Smooth muscle cell of the brain vasculature (primary cell): ENCODE results near the gene KLF5.
A peak's percentile ranks its signal among the peaks of the same experiment; 100 is the strongest.
"Not testable (repeated sequence)": the region's sequence is repeated elsewhere in the genome, so short reads cannot be mapped to it uniquely, and the experiment has no call there.

ENCODE experiments used
- DNase-seq: peaks from one replicate; pipeline ENCODE4 v3.0.0-alpha.2; 2012; ENCODE audit warnings: low read depth, low spot score

KLF5 gene

GRCh38 chr13:73058736-73059459, at the start of gene KLF5:
Gene KLF5 (plus strand): TSS chr13:73059005. CDS start chr13:73059328, 323 bp downstream.
- DNase-seq: peak; percentile 62

- DNase-seq: no peak
Measured at GRCh38 chr13:73011751-73012150, 47.1 kb upstream of the KLF5 start.

GRCh38 chr13:73015805-73016204, 43.0 kb upstream of the KLF5 start:
- DNase-seq: no peak

GRCh38 chr13:73018336-73018735, 40.5 kb upstream of the KLF5 start:
- DNase-seq: no peak

GRCh38 chr13:73025217-73026012, 33.4 kb upstream of the KLF5 start:
- no peak for DNase-seq

GRCh38 chr13:73034901-73035300, 23.9 kb upstream of the KLF5 start:
- DNase-seq: no peak

- DNase-seq: no peak
Measured at GRCh38 chr13:73035660-73036059, 23.1 kb upstream of the KLF5 start.

GRCh38 chr13:73036566-73036965, 22.2 kb upstream of the KLF5 start:
- DNase-seq: no peak

- no peak for DNase-seq
Measured at GRCh38 chr13:73038064-73038463, 20.7 kb upstream of the KLF5 start.

GRCh38 chr13:73039201-73040108, 19.4 kb upstream of the KLF5 start:
- DNase-seq: no peak

GRCh38 chr13:73040484-73040883, 18.3 kb upstream of the KLF5 start:
- DNase-seq: no peak

- no peak for DNase-seq
Measured at GRCh38 chr13:73040968-73041596, 17.7 kb upstream of the KLF5 start.

GRCh38 chr13:73045031-73045430, 13.8 kb upstream of the KLF5 start:
- no peak for DNase-seq

- not testable (repeated sequence) for DNase-seq
Measured at GRCh38 chr13:73048615-73049014, 10.2 kb upstream of the KLF5 start.

GRCh38 chr13:73054712-73055111, 4.1 kb upstream of the KLF5 start:
- no peak for DNase-seq

- no peak for DNase-seq
Measured at GRCh38 chr13:73055813-73056564, 2.8 kb upstream of the KLF5 start.

- DNase-seq: no peak
Measured at GRCh38 chr13:73056565-73056962, 2.2 kb upstream of the KLF5 start.

- no peak for DNase-seq
Measured at GRCh38 chr13:73057284-73058063, 1.3 kb upstream of the KLF5 start.

GRCh38 chr13:73058064-73058313, 816 bp upstream of the KLF5 start:
- no peak for DNase-seq

GRCh38 chr13:73058432-73058735, 421 bp upstream of the KLF5 start:
- no peak for DNase-seq
